Transverse colon (tissue), 3 donors: ENCODE results near the gene DENND1B.

Experiments
- CTCF ChIP-seq, 5 experiments: fragments of 200-600 bp in 3 of 5; fragments of 450-650 bp in 2 of 5; sonication (generic) in 3 of 5; IDR thresholded peaks; 1 replicate in 2 of 5; 2 replicates in 3 of 5; pipeline ENCODE4 v1.5.1; 2016 to 2017; ENCODE audit warnings: antibody characterized with exemption in 5 of 5, inconsistent platforms in 3 of 5, mild to moderate bottlenecking in 2 of 5, moderate library complexity in 1 of 5
- POLR2A ChIP-seq: fragments of 450-650 bp; IDR thresholded peaks from one replicate; pipeline ENCODE4 v1.6.1; 2016; ENCODE audit warnings: antibody characterized with exemption, mild to moderate bottlenecking, moderate library complexity

DNA sequence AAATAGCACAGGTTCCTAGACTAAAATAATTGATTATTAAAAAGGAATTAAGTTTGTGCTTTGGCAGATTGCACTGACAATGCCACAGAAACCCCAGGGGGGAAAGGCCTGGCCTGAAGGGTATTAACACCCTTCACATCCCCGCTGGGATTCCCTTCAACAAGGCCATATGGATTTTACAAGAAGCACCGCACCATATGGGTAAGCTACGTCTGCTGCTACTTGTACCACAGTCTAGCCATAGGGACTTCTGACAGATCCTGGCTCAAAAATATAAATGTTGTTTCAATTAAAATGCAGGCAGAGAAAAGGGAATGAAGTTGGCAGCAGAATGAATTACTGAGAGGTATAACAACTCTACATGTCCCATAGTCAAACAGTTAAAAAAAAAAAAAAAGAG lies 101.0 kb downstream of the DENND1B start:
- no peak for TF ChIP-seq CTCF (IDR thresholded peaks at IDR 0.05)
- no peak for TF ChIP-seq POLR2A
